Esophagus squamous epithelium (tissue), 4 donors: ENCODE results near the gene GTF2IRD2.
"Not testable (repeated sequence)": the region's sequence is repeated elsewhere in the genome, so short reads cannot be mapped to it uniquely, and the experiment has no call there.

Experiments used
- POLR2A ChIP-seq, 4 donors: fragments of 450-650 bp; IDR thresholded peaks; one replicate each; pipeline ENCODE4 v1.6.1; 2017; ENCODE audit warnings: antibody characterized with exemption in 4 of 4, mild to moderate bottlenecking in 4 of 4, moderate library complexity in 3 of 4
- TF ChIP-seq, protein P1 (sequence below), 6 experiments: fragments of 450-650 bp in 4 of 6; fragments of 200-600 bp in 2 of 6; sonication (generic) in 2 of 6; IDR thresholded peaks; one replicate each; pipeline ENCODE4 v1.5.1; 2016 to 2019; ENCODE audit warnings: antibody characterized with exemption in 6 of 6, mild to moderate bottlenecking in 4 of 6, moderate library complexity in 4 of 6

- TF ChIP-seq, protein P1, sequence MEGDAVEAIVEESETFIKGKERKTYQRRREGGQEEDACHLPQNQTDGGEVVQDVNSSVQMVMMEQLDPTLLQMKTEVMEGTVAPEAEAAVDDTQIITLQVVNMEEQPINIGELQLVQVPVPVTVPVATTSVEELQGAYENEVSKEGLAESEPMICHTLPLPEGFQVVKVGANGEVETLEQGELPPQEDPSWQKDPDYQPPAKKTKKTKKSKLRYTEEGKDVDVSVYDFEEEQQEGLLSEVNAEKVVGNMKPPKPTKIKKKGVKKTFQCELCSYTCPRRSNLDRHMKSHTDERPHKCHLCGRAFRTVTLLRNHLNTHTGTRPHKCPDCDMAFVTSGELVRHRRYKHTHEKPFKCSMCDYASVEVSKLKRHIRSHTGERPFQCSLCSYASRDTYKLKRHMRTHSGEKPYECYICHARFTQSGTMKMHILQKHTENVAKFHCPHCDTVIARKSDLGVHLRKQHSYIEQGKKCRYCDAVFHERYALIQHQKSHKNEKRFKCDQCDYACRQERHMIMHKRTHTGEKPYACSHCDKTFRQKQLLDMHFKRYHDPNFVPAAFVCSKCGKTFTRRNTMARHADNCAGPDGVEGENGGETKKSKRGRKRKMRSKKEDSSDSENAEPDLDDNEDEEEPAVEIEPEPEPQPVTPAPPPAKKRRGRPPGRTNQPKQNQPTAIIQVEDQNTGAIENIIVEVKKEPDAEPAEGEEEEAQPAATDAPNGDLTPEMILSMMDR (IDR thresholded peaks at IDR 0.05): not testable (repeated sequence)
- not testable (repeated sequence) for TF ChIP-seq POLR2A (IDR thresholded peaks at IDR 0.05)
These were observed 31.1 kb downstream of the GTF2IRD2 start for GRCh38 chr7:74820146-74820805.
